GM23338 (cell line): Measurements from ENCODE around the gene TTC23. TPM values are rescaled to one million over a fixed set of nuclear protein-coding genes. Genes with fewer than 3 reads are reported as not detected.

Experiments used
- ATAC-seq: fragments of 200-7000 bp; cut with Tn5 transposase; 3 replicates; pipeline ENCODE4 v1.9.1; 2020
- DNase-seq: peaks from one replicate; pipeline ENCODE4 v3.0.0-alpha.2; 2015; ENCODE audit warnings: low spot score
- H2AFZ ChIP-seq: fragments of 200-600 bp; sonication (generic); 2 replicates; pipeline ENCODE4 v1.8.0; 2016; ENCODE audit warnings: antibody characterized with exemption, mild to moderate bottlenecking, moderate library complexity
- H3F3A ChIP-seq: fragments of 200-600 bp; sonication (generic); replicated peaks from 2 replicates; pipeline ENCODE4 v1.8.0; 2017; ENCODE audit warnings: antibody characterized with exemption, mixed run types, low read depth
- H3K27ac ChIP-seq: fragments of 200-600 bp; sonication (generic); 2 replicates; pipeline ENCODE4 v1.6.1; 2016; ENCODE audit warnings: low read depth
- H3K27me3 ChIP-seq: fragments of 200-600 bp; sonication (generic); 2 replicates; pipeline ENCODE4 v1.8.0; 2016; ENCODE audit warnings: mild to moderate bottlenecking, mixed run types, moderate library complexity; ENCODE audit not compliant: insufficient read depth
- H3K36me3 ChIP-seq: fragments of 200-600 bp; sonication (generic); 2 replicates; pipeline ENCODE4 v1.8.0; 2016; ENCODE audit warnings: mild to moderate bottlenecking; ENCODE audit not compliant: insufficient read depth
- H3K4me1 ChIP-seq: fragments of 200-600 bp; sonication (generic); 2 replicates; pipeline ENCODE4 v1.8.0; 2016; ENCODE audit warnings: mild to moderate bottlenecking, moderate library complexity; ENCODE audit not compliant: insufficient read depth
- H3K4me2 ChIP-seq: fragments of 200-600 bp; sonication (generic); 2 replicates; pipeline ENCODE4 v1.7.1; 2017; ENCODE audit warnings: mixed run types
- H3K4me3 ChIP-seq: fragments of 200-600 bp; sonication (generic); 2 replicates; pipeline ENCODE4 v1.6.1; 2016; ENCODE audit warnings: mixed run types
- H3K79me2 ChIP-seq: fragments of 200-600 bp; sonication (generic); replicated peaks from 2 replicates; pipeline ENCODE4 v1.8.0; 2017; ENCODE audit warnings: mild to moderate bottlenecking; ENCODE audit not compliant: insufficient read depth
- H3K9me2 ChIP-seq: fragments of 200-600 bp; sonication (generic); 2 replicates; pipeline ENCODE4 v1.8.0; 2017; ENCODE audit not compliant: insufficient read depth
- H4K20me1 ChIP-seq: fragments of 200-600 bp; sonication (generic); replicated peaks from 2 replicates; pipeline ENCODE4 v1.8.0; 2017; ENCODE audit warnings: mild to moderate bottlenecking; ENCODE audit not compliant: insufficient read depth
- H3K27ac Mint-ChIP-seq: 2 replicates; pipeline ENCODE4 v1.8.0; 2020; ENCODE audit warnings: inconsistent platforms, mild to moderate bottlenecking, moderate library complexity, mixed read lengths
- H3K27me3 Mint-ChIP-seq: 3 replicates; pipeline ENCODE4 v1.8.0; 2022; ENCODE audit warnings: low read depth, mild to moderate bottlenecking, moderate library complexity, mixed read lengths, inconsistent platforms; ENCODE audit not compliant: insufficient read depth, poor library complexity
- H3K36me3 Mint-ChIP-seq: 3 replicates; pipeline ENCODE4 v1.8.0; 2021; ENCODE audit warnings: low read depth, mild to moderate bottlenecking, inconsistent platforms, moderate library complexity, mixed read lengths
- H3K4me1 Mint-ChIP-seq: 3 replicates; pipeline ENCODE4 v1.8.0; 2020; ENCODE audit warnings: mild to moderate bottlenecking, inconsistent platforms, mixed read lengths
- H3K4me3 Mint-ChIP-seq: 3 replicates; pipeline ENCODE4 v1.8.0; 2021; ENCODE audit warnings: moderate library complexity, mild to moderate bottlenecking, inconsistent platforms, mixed read lengths
- H3K9me3 Mint-ChIP-seq: 3 replicates; pipeline ENCODE4 v1.8.0; 2020; ENCODE audit warnings: moderate library complexity, mild to moderate bottlenecking, inconsistent platforms, mixed read lengths
- CREB1 ChIP-seq: fragments of 250-450 bp; sonication (Bioruptor Pico); IDR thresholded peaks from 2 replicates; pipeline ENCODE4 v1.5.0; 2020; ENCODE audit warnings: low read depth, mild to moderate bottlenecking, moderate library complexity
- CTCF ChIP-seq, 2 experiments: fragments of 200-600 bp in 1 of 2; sonication (generic) in 1 of 2; conservative IDR thresholded peaks; 2 replicates each; pipeline versions ENCODE4 v1.5.1 to v1.6.1; 2016 to 2017; ENCODE audit warnings: antibody characterized with exemption in 2 of 2, low read depth in 2 of 2, mild to moderate bottlenecking in 2 of 2, moderate library complexity in 1 of 2
- EZH2 ChIP-seq: fragments of 200-600 bp; sonication (generic); IDR thresholded peaks from one replicate; pipeline ENCODE4 v1.8.0; 2017; ENCODE audit warnings: antibody characterized with exemption, mild to moderate bottlenecking, low read depth; ENCODE audit not compliant: unreplicated experiment
- EZH2phosphoT487 ChIP-seq: fragments of 200-600 bp; sonication (generic); IDR thresholded peaks from one replicate; pipeline ENCODE4 v1.8.1; 2018; ENCODE audit warnings: antibody characterized with exemption; ENCODE audit not compliant: unreplicated experiment
- JUNB ChIP-seq: IDR thresholded peaks from one replicate; pipeline ENCODE4 v1.6.1; 2016; ENCODE audit warnings: antibody characterized with exemption; ENCODE audit not compliant: unreplicated experiment
- NANOG ChIP-seq: IDR thresholded peaks from 2 replicates; pipeline ENCODE4 v1.6.1; 2016; ENCODE audit warnings: antibody characterized with exemption, borderline replicate concordance
- POLR2AphosphoS5 ChIP-seq: IDR thresholded peaks from 2 replicates; pipeline ENCODE4 v1.6.1; 2016; ENCODE audit warnings: antibody characterized with exemption, low read depth
- REST ChIP-seq: IDR thresholded peaks from one replicate; pipeline ENCODE4 v1.6.1; 2018; ENCODE audit warnings: antibody characterized with exemption; ENCODE audit not compliant: unreplicated experiment
- STAT1 ChIP-seq: IDR thresholded peaks from one replicate; pipeline ENCODE4 v1.6.1; 2016; ENCODE audit warnings: antibody characterized with exemption; ENCODE audit not compliant: unreplicated experiment
- ZNF114 ChIP-seq: fragments of 250-450 bp; sonication (Bioruptor Pico); IDR thresholded peaks from 2 replicates; pipeline ENCODE4 v1.5.0; 2020; ENCODE audit warnings: mild to moderate bottlenecking, moderate library complexity
- ZNF331 ChIP-seq: fragments of 250-450 bp; sonication (Bioruptor Pico); IDR thresholded peaks from 2 replicates; pipeline ENCODE4 v1.5.0; 2020; ENCODE audit warnings: low read depth, mild to moderate bottlenecking, moderate library complexity
- polyA plus RNA-seq: library from polyadenylated mRNA; unstranded; fragments of >200 nt; fragmentation: Nextera tagmentation; extraction: Ambion mirVana; gene quantifications from 2 replicates; pipeline ENCODE4 v1.2.1, GENCODE V29; 2016
- total RNA-seq: library from RNA; depleted of rRNA; stranded (reverse); fragments of >200 nt; shearing (Covaris generic); gene quantifications from 2 replicates; pipeline ENCODE4 v1.2.3, GENCODE V29; 2014
- TF ChIP-seq, protein P1 (sequence below): fragments of 250-450 bp; sonication (Bioruptor Pico); IDR thresholded peaks from 2 replicates; pipeline ENCODE4 v1.5.0; 2020; ENCODE audit warnings: mild to moderate bottlenecking, moderate library complexity
- TF ChIP-seq, protein P2 (sequence below): IDR thresholded peaks from 2 replicates; pipeline ENCODE4 v1.6.1; 2016; ENCODE audit warnings: antibody characterized with exemption

TTC23 gene
- total and polyA plus RNA-seq, 2 experiments from 2014 or later: 6.3 to 25.2 TPM

GRCh38 chr15:99118801-99119546 lies 130.4 kb downstream of the TTC23 start:
- ATAC-seq (no peak), DNase-seq (no peak)
- peaks cover 22% of the 10 kb centered on the region for H3K4me1 Mint-ChIP-seq
- Histone ChIP-seq H3K27ac (no peak overlapping the region), H3K4me2 (no peak overlapping the region), H3K4me1 (no peaks in the 10 kb centered on the region), H3K36me3 (no peaks in the 10 kb centered on the region), H3K79me2 (no peaks in the 10 kb centered on the region), H3F3A (no peaks in the 10 kb centered on the region), H3K4me3 (no peak overlapping the region), H4K20me1 (no peaks in the 10 kb centered on the region), H3K9me2 (no peaks in the 10 kb centered on the region), H2AFZ (no peak overlapping the region), H3K27me3 (no peaks in the 10 kb centered on the region)
- peaks cover 2% of the 10 kb centered on the region; the same call in 1 of the 3 replicates for H3K36me3 Mint-ChIP-seq
- TF ChIP-seq CREB1 (CRISPR knock-in tag): no peak
- no peak for TF ChIP-seq NANOG
- no peak for TF ChIP-seq ZNF331 (CRISPR knock-in tag)
- TF ChIP-seq JUNB: no peak
- TF ChIP-seq CTCF (conservative IDR thresholded peaks at IDR 0.05; ENCODE audit: low read depth in 2 of 2): no peak
- no peak for TF ChIP-seq EZH2phosphoT487
- TF ChIP-seq POLR2AphosphoS5: no peak
- TF ChIP-seq, protein P1, sequence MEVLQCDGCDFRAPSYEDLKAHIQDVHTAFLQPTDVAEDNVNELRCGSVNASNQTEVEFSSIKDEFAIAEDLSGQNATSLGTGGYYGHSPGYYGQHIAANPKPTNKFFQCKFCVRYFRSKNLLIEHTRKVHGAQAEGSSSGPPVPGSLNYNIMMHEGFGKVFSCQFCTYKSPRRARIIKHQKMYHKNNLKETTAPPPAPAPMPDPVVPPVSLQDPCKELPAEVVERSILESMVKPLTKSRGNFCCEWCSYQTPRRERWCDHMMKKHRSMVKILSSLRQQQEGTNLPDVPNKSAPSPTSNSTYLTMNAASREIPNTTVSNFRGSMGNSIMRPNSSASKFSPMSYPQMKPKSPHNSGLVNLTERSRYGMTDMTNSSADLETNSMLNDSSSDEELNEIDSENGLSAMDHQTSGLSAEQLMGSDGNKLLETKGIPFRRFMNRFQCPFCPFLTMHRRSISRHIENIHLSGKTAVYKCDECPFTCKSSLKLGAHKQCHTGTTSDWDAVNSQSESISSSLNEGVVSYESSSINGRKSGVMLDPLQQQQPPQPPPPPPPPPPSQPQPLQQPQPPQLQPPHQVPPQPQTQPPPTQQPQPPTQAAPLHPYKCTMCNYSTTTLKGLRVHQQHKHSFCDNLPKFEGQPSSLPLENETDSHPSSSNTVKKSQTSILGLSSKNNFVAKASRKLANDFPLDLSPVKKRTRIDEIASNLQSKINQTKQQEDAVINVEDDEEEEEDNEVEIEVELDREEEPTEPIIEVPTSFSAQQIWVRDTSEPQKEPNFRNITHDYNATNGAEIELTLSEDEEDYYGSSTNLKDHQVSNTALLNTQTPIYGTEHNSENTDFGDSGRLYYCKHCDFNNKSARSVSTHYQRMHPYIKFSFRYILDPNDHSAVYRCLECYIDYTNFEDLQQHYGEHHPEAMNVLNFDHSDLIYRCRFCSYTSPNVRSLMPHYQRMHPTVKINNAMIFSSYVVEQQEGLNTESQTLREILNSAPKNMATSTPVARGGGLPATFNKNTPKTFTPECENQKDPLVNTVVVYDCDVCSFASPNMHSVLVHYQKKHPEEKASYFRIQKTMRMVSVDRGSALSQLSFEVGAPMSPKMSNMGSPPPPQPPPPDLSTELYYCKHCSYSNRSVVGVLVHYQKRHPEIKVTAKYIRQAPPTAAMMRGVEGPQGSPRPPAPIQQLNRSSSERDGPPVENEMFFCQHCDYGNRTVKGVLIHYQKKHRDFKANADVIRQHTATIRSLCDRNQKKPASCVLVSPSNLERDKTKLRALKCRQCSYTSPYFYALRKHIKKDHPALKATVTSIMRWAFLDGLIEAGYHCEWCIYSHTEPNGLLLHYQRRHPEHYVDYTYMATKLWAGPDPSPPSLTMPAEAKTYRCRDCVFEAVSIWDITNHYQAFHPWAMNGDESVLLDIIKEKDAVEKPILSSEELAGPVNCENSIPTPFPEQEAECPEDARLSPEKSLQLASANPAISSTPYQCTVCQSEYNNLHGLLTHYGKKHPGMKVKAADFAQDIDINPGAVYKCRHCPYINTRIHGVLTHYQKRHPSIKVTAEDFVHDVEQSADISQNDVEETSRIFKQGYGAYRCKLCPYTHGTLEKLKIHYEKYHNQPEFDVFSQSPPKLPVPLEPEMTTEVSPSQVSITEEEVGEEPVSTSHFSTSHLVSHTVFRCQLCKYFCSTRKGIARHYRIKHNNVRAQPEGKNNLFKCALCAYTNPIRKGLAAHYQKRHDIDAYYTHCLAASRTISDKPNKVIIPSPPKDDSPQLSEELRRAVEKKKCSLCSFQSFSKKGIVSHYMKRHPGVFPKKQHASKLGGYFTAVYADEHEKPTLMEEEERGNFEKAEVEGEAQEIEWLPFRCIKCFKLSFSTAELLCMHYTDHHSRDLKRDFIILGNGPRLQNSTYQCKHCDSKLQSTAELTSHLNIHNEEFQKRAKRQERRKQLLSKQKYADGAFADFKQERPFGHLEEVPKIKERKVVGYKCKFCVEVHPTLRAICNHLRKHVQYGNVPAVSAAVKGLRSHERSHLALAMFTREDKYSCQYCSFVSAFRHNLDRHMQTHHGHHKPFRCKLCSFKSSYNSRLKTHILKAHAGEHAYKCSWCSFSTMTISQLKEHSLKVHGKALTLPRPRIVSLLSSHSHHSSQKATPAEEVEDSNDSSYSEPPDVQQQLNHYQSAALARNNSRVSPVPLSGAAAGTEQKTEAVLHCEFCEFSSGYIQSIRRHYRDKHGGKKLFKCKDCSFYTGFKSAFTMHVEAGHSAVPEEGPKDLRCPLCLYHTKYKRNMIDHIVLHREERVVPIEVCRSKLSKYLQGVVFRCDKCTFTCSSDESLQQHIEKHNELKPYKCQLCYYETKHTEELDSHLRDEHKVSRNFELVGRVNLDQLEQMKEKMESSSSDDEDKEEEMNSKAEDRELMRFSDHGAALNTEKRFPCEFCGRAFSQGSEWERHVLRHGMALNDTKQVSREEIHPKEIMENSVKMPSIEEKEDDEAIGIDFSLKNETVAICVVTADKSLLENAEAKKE: no peak
- no peak for TF ChIP-seq REST
- TF ChIP-seq, protein P2, sequence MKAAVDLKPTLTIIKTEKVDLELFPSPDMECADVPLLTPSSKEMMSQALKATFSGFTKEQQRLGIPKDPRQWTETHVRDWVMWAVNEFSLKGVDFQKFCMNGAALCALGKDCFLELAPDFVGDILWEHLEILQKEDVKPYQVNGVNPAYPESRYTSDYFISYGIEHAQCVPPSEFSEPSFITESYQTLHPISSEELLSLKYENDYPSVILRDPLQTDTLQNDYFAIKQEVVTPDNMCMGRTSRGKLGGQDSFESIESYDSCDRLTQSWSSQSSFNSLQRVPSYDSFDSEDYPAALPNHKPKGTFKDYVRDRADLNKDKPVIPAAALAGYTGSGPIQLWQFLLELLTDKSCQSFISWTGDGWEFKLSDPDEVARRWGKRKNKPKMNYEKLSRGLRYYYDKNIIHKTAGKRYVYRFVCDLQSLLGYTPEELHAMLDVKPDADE: no peak
- no peak for TF ChIP-seq EZH2
- TF ChIP-seq ZNF114 (CRISPR knock-in tag): no peak
- TF ChIP-seq STAT1: no peak
- no peaks in the 10 kb centered on the region; the same call in 2 of the 3 replicates for H3K9me3 Mint-ChIP-seq
- peaks cover 2% of the 10 kb centered on the region for H3K27me3 Mint-ChIP-seq
- H3K27ac Mint-ChIP-seq: no peak overlapping the region
- H3K4me3 Mint-ChIP-seq: no peak overlapping the region
